Caco-2 (cell line): ENCODE data around the gene TMEM266. TPM values are rescaled to one million over a fixed set of nuclear protein-coding genes. Genes with fewer than 3 reads are reported as not detected.

Experiments used
- BruUV-seq: library from RNA; stranded (reverse); fragments of 400-500 nt; replicated peaks from 2 replicates; lab custom pipeline; 2021; lab: Mats Ljungman, UMichigan
- CTCF ChIA-PET: fragments of 300-600 bp; sonication (Branson Sonifier 250); formaldehyde crosslinking; loops from one replicate; lab custom pipeline; 2022; ENCODE audit warnings: antibody characterized with exemption; lab: Charles Lee
- POLR2A ChIA-PET: fragments of 300-600 bp; sonication (Branson Sonifier 250); formaldehyde crosslinking; loops from one replicate; lab custom pipeline; 2022; ENCODE audit warnings: antibody characterized with exemption; lab: Charles Lee
- DNase-seq, 2 experiments: peaks; one replicate each; pipeline versions ENCODE4 v3.0.0 to v3.0.0-alpha.2; 2020 to 2022
- H3K27me3 ChIP-seq: replicated peaks from 2 replicates; pipeline ENCODE4 v1.6.0; 2011; ENCODE audit warnings: low read length; ENCODE audit not compliant: control insufficient read depth, insufficient read depth
- H3K36me3 ChIP-seq: 2 replicates; pipeline ENCODE4 v1.5.1; 2011; ENCODE audit warnings: low read length; ENCODE audit not compliant: control insufficient read depth, insufficient read depth
- H3K4me1 ChIP-seq: fragments of 250-450 bp; sonication (Bioruptor Pico); 2 replicates; pipeline ENCODE4 v1.5.1; 2020; ENCODE audit warnings: mild to moderate bottlenecking
- H3K4me3 ChIP-seq: 2 replicates; pipeline ENCODE4 v1.5.1; 2011; ENCODE audit warnings: low read depth, mild to moderate bottlenecking, control low read depth, low read length
- H3K9me3 ChIP-seq: fragments of 250-450 bp; sonication (Bioruptor Pico); 2 replicates; pipeline ENCODE4 v1.5.1; 2020; ENCODE audit warnings: mild to moderate bottlenecking, moderate library complexity
- H3K27ac Mint-ChIP-seq: one replicate; pipeline ENCODE4 v1.8.0; 2022; ENCODE audit warnings: mixed read lengths; ENCODE audit not compliant: unreplicated experiment
- H3K27me3 Mint-ChIP-seq: one replicate; pipeline ENCODE4 v1.8.0; 2022; ENCODE audit warnings: mixed read lengths; ENCODE audit not compliant: insufficient read depth, unreplicated experiment
- H3K36me3 Mint-ChIP-seq: one replicate; pipeline ENCODE4 v1.8.0; 2022; ENCODE audit warnings: mild to moderate bottlenecking, mixed read lengths; ENCODE audit not compliant: insufficient read depth, unreplicated experiment
- H3K4me1 Mint-ChIP-seq: one replicate; pipeline ENCODE4 v1.8.0; 2022; ENCODE audit warnings: low read depth, mixed read lengths; ENCODE audit not compliant: unreplicated experiment
- H3K4me3 Mint-ChIP-seq: one replicate; pipeline ENCODE4 v1.8.0; 2022; ENCODE audit warnings: mild to moderate bottlenecking, moderate library complexity, mixed read lengths; ENCODE audit not compliant: unreplicated experiment
- H3K9me3 Mint-ChIP-seq: one replicate; pipeline ENCODE4 v1.8.0; 2022; ENCODE audit warnings: mixed read lengths; ENCODE audit not compliant: unreplicated experiment
- intact Hi-C: fragments of 100-400 bp; cut with micrococcal nuclease; formaldehyde crosslinking; loops from one replicate; pipeline ENCODE4 v1.10.0; 2022; ENCODE audit not compliant: unreplicated experiment
- total RNA-seq: library from RNA; stranded (reverse); gene quantifications from 2 replicates; pipeline ENCODE4 v1.2.3, GENCODE V29; 2022
- TF ChIP-seq, protein P1 (sequence below), 2 experiments: fragments of 200-600 bp in 1 of 2; IDR thresholded peaks; 1 replicate in 1 of 2; 2 replicates in 1 of 2; pipeline versions ENCODE4 v1.5.1 to v1.8.0; 2011 to 2022; ENCODE audit warnings: antibody characterized with exemption in 1 of 2, control low read depth in 1 of 2, inconsistent platforms in 1 of 2, low read depth in 1 of 2, low read length in 1 of 2, mild to moderate bottlenecking in 1 of 2, moderate library complexity in 1 of 2; ENCODE audit not compliant: insufficient read depth in 1 of 2, severe bottlenecking in 1 of 2, unreplicated experiment in 1 of 2

Gene TMEM266
- total RNA-seq, 1 experiment from 2014 or later: 0.27 TPM

DNA sequence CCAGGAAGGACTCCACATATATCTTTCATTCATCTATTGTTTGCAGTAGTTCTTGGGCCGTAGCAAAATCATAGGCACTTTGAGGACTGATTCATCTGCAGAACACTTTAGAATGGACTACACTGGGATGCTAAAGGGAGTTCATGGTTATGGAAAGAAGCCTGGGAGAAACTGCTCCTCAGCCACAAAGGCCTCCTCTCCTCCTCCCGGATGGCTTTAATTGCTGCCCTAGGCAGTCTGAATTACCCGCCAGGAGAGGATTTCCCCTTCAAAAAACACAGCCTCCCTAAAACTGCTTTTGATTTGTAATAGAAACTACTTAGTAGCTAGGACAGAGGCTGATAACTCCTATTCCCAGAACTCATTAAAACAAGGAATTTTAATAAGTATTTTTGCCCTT lies 4.6 kb downstream of the TMEM266 start:
- POLR2A ChIA-PET: no interaction called here
- no peaks in the 10 kb centered on the region for H3K27me3 ChIP-seq
- DNase-seq: no peak
- H3K9me3 Mint-ChIP-seq: no peaks in the 10 kb centered on the region
- H3K4me1 ChIP-seq: peaks cover 4% of the 10 kb centered on the region; the same call in 1 of the 2 replicates
- H3K4me3 ChIP-seq: no peak overlapping the region
- intact Hi-C loops: no loop called here
- no peaks in the 10 kb centered on the region for H3K36me3 ChIP-seq
- peaks cover 18% of the 10 kb centered on the region for H3K27me3 Mint-ChIP-seq
- H3K9me3 ChIP-seq: no peaks in the 10 kb centered on the region
- no peak overlapping the region for H3K27ac Mint-ChIP-seq
- no peak overlapping the region for H3K4me3 Mint-ChIP-seq
- H3K4me1 Mint-ChIP-seq: no peaks in the 10 kb centered on the region
- no peaks in the 10 kb centered on the region for H3K36me3 Mint-ChIP-seq
- CTCF ChIA-PET: no interaction called here
- no TSS peak for BruUV-seq
- TF ChIP-seq, protein P1, sequence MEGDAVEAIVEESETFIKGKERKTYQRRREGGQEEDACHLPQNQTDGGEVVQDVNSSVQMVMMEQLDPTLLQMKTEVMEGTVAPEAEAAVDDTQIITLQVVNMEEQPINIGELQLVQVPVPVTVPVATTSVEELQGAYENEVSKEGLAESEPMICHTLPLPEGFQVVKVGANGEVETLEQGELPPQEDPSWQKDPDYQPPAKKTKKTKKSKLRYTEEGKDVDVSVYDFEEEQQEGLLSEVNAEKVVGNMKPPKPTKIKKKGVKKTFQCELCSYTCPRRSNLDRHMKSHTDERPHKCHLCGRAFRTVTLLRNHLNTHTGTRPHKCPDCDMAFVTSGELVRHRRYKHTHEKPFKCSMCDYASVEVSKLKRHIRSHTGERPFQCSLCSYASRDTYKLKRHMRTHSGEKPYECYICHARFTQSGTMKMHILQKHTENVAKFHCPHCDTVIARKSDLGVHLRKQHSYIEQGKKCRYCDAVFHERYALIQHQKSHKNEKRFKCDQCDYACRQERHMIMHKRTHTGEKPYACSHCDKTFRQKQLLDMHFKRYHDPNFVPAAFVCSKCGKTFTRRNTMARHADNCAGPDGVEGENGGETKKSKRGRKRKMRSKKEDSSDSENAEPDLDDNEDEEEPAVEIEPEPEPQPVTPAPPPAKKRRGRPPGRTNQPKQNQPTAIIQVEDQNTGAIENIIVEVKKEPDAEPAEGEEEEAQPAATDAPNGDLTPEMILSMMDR (IDR thresholded peaks at IDR 0.05; ENCODE audit: insufficient read depth in 1 of 2, low read depth in 1 of 2, low read length in 1 of 2, severe bottlenecking in 1 of 2, unreplicated experiment in 1 of 2): no peak

DNA sequence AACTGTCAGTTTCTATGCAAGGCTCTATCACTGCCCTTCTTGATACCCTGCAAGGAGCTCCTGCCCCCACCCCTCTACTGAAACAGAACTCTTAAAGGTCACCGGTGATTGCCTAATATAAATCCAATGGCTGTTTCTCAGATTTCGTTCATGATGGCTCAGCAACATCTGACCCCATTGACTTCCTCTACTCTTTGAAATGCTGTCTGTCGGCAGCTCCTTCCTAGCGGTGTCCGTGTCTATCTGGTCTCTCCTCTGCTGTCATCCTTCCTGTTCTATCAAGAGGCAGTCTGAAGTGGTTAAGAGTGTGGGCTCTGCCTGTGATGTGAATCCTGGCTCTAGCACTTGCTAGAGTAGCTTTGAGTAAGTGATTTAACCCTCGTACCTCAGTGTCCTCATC lies 5.5 kb downstream of the TMEM266 start:
- H3K36me3 ChIP-seq: no peaks in the 10 kb centered on the region
- intact Hi-C loops: no loop called here
- ChIA-PET POLR2A (no interaction called here), CTCF (no interaction called here)
- Mint-ChIP-seq H3K27ac (no peak overlapping the region), H3K9me3 (no peaks in the 10 kb centered on the region), H3K4me3 (no peak overlapping the region), H3K36me3 (no peaks in the 10 kb centered on the region), H3K27me3 (peaks cover 18% of the 10 kb centered on the region), H3K4me1 (no peaks in the 10 kb centered on the region)
- H3K4me1 ChIP-seq: peaks cover 4% of the 10 kb centered on the region; the same call in 1 of the 2 replicates
- TF ChIP-seq, protein P1 (IDR thresholded peaks at IDR 0.05; ENCODE audit: insufficient read depth in 1 of 2, low read depth in 1 of 2, low read length in 1 of 2, severe bottlenecking in 1 of 2, unreplicated experiment in 1 of 2): no peak
- H3K9me3 ChIP-seq: no peaks in the 10 kb centered on the region
- no peak overlapping the region for H3K4me3 ChIP-seq
- no peak for DNase-seq
- no TSS peak for BruUV-seq
- no peaks in the 10 kb centered on the region for H3K27me3 ChIP-seq

DNA sequence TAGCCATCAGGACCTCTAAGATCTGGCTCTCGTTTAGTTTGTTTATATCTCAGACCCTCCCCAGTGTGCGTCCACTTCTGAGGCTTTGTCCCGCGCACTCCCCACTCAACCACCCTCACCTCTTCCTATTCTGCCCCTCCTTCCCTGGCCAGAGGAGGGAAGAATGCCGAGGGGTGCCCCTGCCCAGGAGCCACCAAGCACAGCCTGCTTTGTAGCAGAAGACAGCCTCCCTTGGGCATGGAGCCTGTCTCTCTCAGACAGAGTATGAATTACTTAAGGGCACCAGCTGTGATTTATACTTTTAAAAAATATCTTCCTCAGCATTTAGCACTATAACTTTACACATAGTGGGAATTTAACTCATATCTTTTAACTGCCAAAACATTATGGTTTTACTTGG lies 6.0 kb downstream of the TMEM266 start:
- POLR2A ChIA-PET: no interaction called here
- BruUV-seq: no TSS peak
- TF ChIP-seq, protein P1 (IDR thresholded peaks at IDR 0.05; ENCODE audit: insufficient read depth in 1 of 2, low read depth in 1 of 2, low read length in 1 of 2, severe bottlenecking in 1 of 2, unreplicated experiment in 1 of 2): no peak
- peaks cover 17% of the 10 kb centered on the region for H3K27me3 Mint-ChIP-seq
- Histone ChIP-seq H3K4me1 (peaks cover 4% of the 10 kb centered on the region; the same call in 1 of the 2 replicates), H3K27me3 (no peaks in the 10 kb centered on the region), H3K36me3 (no peaks in the 10 kb centered on the region), H3K4me3 (no peak overlapping the region), H3K9me3 (no peaks in the 10 kb centered on the region)
- intact Hi-C loops: no loop called here
- H3K9me3 Mint-ChIP-seq: no peaks in the 10 kb centered on the region
- H3K27ac Mint-ChIP-seq: no peak overlapping the region
- no peak for DNase-seq
- H3K4me3 Mint-ChIP-seq: no peak overlapping the region
- CTCF ChIA-PET: no interaction called here
- H3K4me1 Mint-ChIP-seq: no peaks in the 10 kb centered on the region
- no peaks in the 10 kb centered on the region for H3K36me3 Mint-ChIP-seq
